SU-DHL-6 (cell line): Measurements from ENCODE around the gene SLC25A45.

Experiments used
- CTCF ChIP-seq: fragments of 200-600 bp; sonication (generic); IDR thresholded peaks from one replicate; pipeline ENCODE4 v1.5.1; 2017; ENCODE audit warnings: antibody characterized with exemption, mild to moderate bottlenecking, low read length, moderate library complexity; ENCODE audit not compliant: insufficient read depth, poor library complexity, severe bottlenecking
- EZH2phosphoT487 ChIP-seq: fragments of 200-600 bp; sonication (generic), shearing (Covaris generic); conservative IDR thresholded peaks from 2 replicates; pipeline ENCODE4 v1.6.1; 2018; ENCODE audit warnings: mild to moderate bottlenecking, antibody characterized with exemption, low read length, moderate library complexity, mixed read lengths

GRCh38 chr11:65381716-65382032 lies 772 bp downstream of the SLC25A45 start:
- TF ChIP-seq CTCF, result no peak
- TF ChIP-seq EZH2phosphoT487, result no peak
